Tibial artery (tissue), 4 donors: Measurements from ENCODE around the gene AADACL3.

ENCODE experiments used
- DNase-seq, 2 donors: peaks; one replicate each; pipeline ENCODE4 v3.0.0-alpha.2; 2019
- H3K27ac ChIP-seq, 2 donors: fragments of 200-600 bp; sonication (generic) in 1 of 2; 1 replicate in 1 of 2; 2 replicates in 1 of 2; pipeline ENCODE4 v1.5.1; 2018 to 2019; ENCODE audit warnings: mild to moderate bottlenecking in 1 of 2
- H3K27me3 ChIP-seq, 2 donors: fragments of 200-600 bp; sonication (generic) in 1 of 2; one replicate each; pipeline versions ENCODE4 v1.5.1 to v1.6.0; 2016 to 2019
- H3K36me3 ChIP-seq, 3 donors: fragments of 200-600 bp; sonication (generic) in 2 of 3; one replicate each; pipeline ENCODE4 v1.5.1; 2016 to 2019; ENCODE audit warnings: mild to moderate bottlenecking in 2 of 3
- H3K4me1 ChIP-seq, 4 donors: fragments of 200-600 bp; sonication (generic) in 2 of 4; 1 replicate in 3 of 4; 2 replicates in 1 of 4; pipeline ENCODE4 v1.5.1; 2016 to 2019
- H3K4me3 ChIP-seq, 2 donors: fragments of 200-600 bp; sonication (generic) in 1 of 2; 1 replicate in 1 of 2; 2 replicates in 1 of 2; pipeline ENCODE4 v1.5.1; 2018 to 2019; ENCODE audit warnings: mild to moderate bottlenecking in 2 of 2
- H3K9me3 ChIP-seq, 3 donors: fragments of 200-600 bp; sonication (generic) in 1 of 3; one replicate each; pipeline ENCODE4 v1.5.1; 2016 to 2019
- CTCF ChIP-seq, 2 experiments: fragments of 200-600 bp in 1 of 2; fragments of 450-650 bp in 1 of 2; IDR thresholded peaks; one replicate each; pipeline ENCODE4 v1.5.1; 2017 to 2019; ENCODE audit warnings: antibody characterized with exemption in 2 of 2, mild to moderate bottlenecking in 1 of 2, moderate library complexity in 1 of 2
- intact Hi-C: fragments of 100-400 bp; cut with DNase I; formaldehyde crosslinking; loops from one replicate; pipeline ENCODE4 v1.15.0; 2023; ENCODE audit warnings: low total_unique reads

The AADACL3 gene

GRCh38 chr1:12769031-12769430 lies 53.1 kb downstream of the AADACL3 start:
- no peak overlapping the region for H3K4me3 ChIP-seq
- no peaks in the 10 kb centered on the region for H3K36me3 ChIP-seq
- peaks cover 0 to 2% (median 0%) of the 10 kb centered on the region in 3 donors for H3K9me3 ChIP-seq
- peaks cover 0 to 31% of the 10 kb centered on the region in 2 donors for H3K27me3 ChIP-seq
- no peak overlapping the region for H3K27ac ChIP-seq
- intact Hi-C loops = no loop called here
- no peaks in the 10 kb centered on the region for H3K4me1 ChIP-seq
- no peak for DNase-seq
- TF ChIP-seq CTCF (IDR thresholded peaks at IDR 0.05) = no peak

GRCh38 chr1:12769976-12770505 lies 54.1 kb downstream of the AADACL3 start:
- no peak overlapping the region for H3K27ac ChIP-seq
- H3K9me3 ChIP-seq = peaks cover 0 to 2% (median 0%) of the 10 kb centered on the region in 3 donors
- H3K36me3 ChIP-seq = no peaks in the 10 kb centered on the region
- intact Hi-C loops = no loop called here
- no peak overlapping the region for H3K4me3 ChIP-seq
- TF ChIP-seq CTCF (IDR thresholded peaks at IDR 0.05) = no peak
- H3K4me1 ChIP-seq = no peaks in the 10 kb centered on the region
- peaks cover 0 to 30% of the 10 kb centered on the region in 2 donors for H3K27me3 ChIP-seq
- DNase-seq = no peak

- no peak for DNase-seq
- H3K36me3 ChIP-seq = no peaks in the 10 kb centered on the region
- no peak for TF ChIP-seq CTCF (IDR thresholded peaks at IDR 0.05)
- H3K27me3 ChIP-seq = peaks cover 0 to 30% of the 10 kb centered on the region in 2 donors
- intact Hi-C loops = no loop called here
- H3K4me1 ChIP-seq = no peaks in the 10 kb centered on the region
- no peak overlapping the region for H3K4me3 ChIP-seq
- no peak overlapping the region for H3K27ac ChIP-seq
- peaks cover 0 to 2% (median 0%) of the 10 kb centered on the region in 3 donors for H3K9me3 ChIP-seq
Measured at GRCh38 chr1:12770620-12771019, 54.7 kb downstream of the AADACL3 start.

- no peak overlapping the region for H3K4me3 ChIP-seq
- no peak for DNase-seq
- peaks cover 0 to 30% of the 10 kb centered on the region in 2 donors for H3K27me3 ChIP-seq
- TF ChIP-seq CTCF (IDR thresholded peaks at IDR 0.05) = no peak
- no peaks in the 10 kb centered on the region for H3K36me3 ChIP-seq
- no peak overlapping the region for H3K27ac ChIP-seq
- peaks cover 0 to 2% (median 0%) of the 10 kb centered on the region in 3 donors for H3K9me3 ChIP-seq
- intact Hi-C loops = no loop called here
- no peaks in the 10 kb centered on the region for H3K4me1 ChIP-seq
Measured at GRCh38 chr1:12771186-12771585, 55.3 kb downstream of the AADACL3 start.

- Histone ChIP-seq H3K4me3 (no peak overlapping the region), H3K27ac (no peak overlapping the region), H3K27me3 (peaks cover 0 to 30% of the 10 kb centered on the region in 2 donors), H3K36me3 (no peaks in the 10 kb centered on the region), H3K9me3 (no peaks in the 10 kb centered on the region), H3K4me1 (no peaks in the 10 kb centered on the region)
- TF ChIP-seq CTCF (IDR thresholded peaks at IDR 0.05) = no peak
- intact Hi-C loops = no loop called here
- DNase-seq = no peak
Measured at GRCh38 chr1:12772520-12772919, 56.6 kb downstream of the AADACL3 start.

- H3K27ac ChIP-seq = no peak within 1 kb of the TSS
- H3K9me3 ChIP-seq = no peaks in the 10 kb centered on the region
- intact Hi-C loops = no loop called here
Measured at GRCh38 chr1:12773438-12773837, 57.5 kb downstream of the AADACL3 start, which contains the start of gene PRAMEF12. Gene PRAMEF12 (plus strand): TSS chr1:12773738. CDS start chr1:12774868, 1,130 bp downstream.

More at GRCh38 chr1:12773438-12773837, 57.5 kb downstream of the AADACL3 start, which contains the start of gene PRAMEF12:
- Histone ChIP-seq H3K27me3 (peaks cover 0 to 27% of the 10 kb centered on the region in 2 donors), H3K4me3 (no peak within 1 kb of the TSS), H3K36me3 (no peaks in the 10 kb centered on the region), H3K4me1 (no peaks in the 10 kb centered on the region)
- no peak for TF ChIP-seq CTCF (IDR thresholded peaks at IDR 0.05)
- no peak for DNase-seq
